LNCAP (cell line): ENCODE results near the gene ELL2.

Experiments
- CTCF ChIP-seq: fragments of 450-650 bp; IDR thresholded peaks from 2 replicates; pipeline ENCODE4 v1.5.1; 2017; ENCODE audit warnings: mild to moderate bottlenecking

Gene ELL2

GRCh38 chr5:95917207-95917606, 44.4 kb downstream of the ELL2 start:
- TF ChIP-seq CTCF, result no peak

- TF ChIP-seq CTCF, result no peak
Measured at GRCh38 chr5:95916687-95917085, 45.0 kb downstream of the ELL2 start.

- no peak for TF ChIP-seq CTCF
Measured at GRCh38 chr5:95915999-95916686, 45.5 kb downstream of the ELL2 start.

- no peak for TF ChIP-seq CTCF
Measured at GRCh38 chr5:95913663-95914062, 48.0 kb downstream of the ELL2 start.

- TF ChIP-seq CTCF, result no peak
Measured at GRCh38 chr5:95912029-95912428, 49.6 kb downstream of the ELL2 start.

GRCh38 chr5:95910521-95910920, 51.1 kb downstream of the ELL2 start:
- TF ChIP-seq CTCF, result no peak

GRCh38 chr5:95909738-95910137, 51.9 kb downstream of the ELL2 start:
- TF ChIP-seq CTCF, result no peak

GRCh38 chr5:95908799-95909198, 52.9 kb downstream of the ELL2 start:
- TF ChIP-seq CTCF, result no peak
